Activated naive CD8-positive, alpha-beta T cell treated with anti-CD3 and anti-CD28 coated beads, Interleukin-2, amount 50 U/mL, for 16 hours (primary cell): ENCODE measurements around the gene ZBTB7A.

Experiments
- DNase-seq: peaks from one replicate; pipeline ENCODE4 v3.0.0-alpha.2; 2020; ENCODE audit warnings: low read depth, low spot score

Gene ZBTB7A

DNA sequence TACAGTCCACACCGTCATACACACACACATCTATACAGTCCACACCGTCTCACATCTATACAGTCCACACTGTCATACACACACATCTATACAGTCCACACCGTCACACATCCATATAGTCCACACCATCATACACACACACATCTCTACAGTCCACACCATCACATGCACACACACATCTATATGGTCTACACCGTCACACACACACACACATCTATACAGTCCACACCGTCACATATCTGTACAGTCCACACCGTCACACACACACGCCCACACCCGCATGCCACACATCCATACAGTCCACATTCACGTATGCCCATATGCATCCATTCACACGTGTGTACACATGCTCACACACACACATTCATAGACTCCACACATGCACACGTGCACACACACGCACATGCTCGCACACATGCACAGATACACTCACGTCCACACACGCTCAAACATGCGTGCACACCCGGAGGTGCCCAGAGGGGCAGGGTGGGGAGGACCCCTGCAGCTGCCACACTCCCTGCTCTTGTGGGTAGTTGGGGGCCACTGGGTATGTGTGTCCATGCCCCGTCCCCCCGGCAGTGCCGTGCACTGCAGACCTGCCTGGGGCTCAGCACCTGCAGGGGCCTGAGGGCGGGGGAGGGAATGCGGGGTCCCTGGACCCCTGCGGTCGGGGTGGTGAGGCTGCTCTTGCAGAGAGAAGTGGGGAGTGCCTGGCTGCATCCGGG lies 30.0 kb downstream of the ZBTB7A start:
- no peak for DNase-seq

DNA sequence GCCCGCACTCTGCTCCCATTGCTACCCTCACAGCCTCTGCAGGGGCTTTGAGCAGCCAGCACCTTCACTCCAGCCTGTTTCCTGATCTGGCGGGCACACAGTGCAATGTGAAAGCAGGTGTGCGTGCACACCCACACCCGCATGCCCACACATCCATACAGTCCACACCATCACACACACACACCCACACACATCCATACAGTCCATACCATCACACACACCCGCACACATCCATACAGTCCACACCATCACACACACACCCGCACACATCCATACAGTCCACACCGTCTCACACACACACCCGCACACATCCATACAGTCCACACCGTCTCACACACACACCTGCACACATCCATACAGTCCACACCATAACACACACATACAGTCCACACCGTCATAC lies 31.1 kb downstream of the ZBTB7A start:
- no peak for DNase-seq

DNA sequence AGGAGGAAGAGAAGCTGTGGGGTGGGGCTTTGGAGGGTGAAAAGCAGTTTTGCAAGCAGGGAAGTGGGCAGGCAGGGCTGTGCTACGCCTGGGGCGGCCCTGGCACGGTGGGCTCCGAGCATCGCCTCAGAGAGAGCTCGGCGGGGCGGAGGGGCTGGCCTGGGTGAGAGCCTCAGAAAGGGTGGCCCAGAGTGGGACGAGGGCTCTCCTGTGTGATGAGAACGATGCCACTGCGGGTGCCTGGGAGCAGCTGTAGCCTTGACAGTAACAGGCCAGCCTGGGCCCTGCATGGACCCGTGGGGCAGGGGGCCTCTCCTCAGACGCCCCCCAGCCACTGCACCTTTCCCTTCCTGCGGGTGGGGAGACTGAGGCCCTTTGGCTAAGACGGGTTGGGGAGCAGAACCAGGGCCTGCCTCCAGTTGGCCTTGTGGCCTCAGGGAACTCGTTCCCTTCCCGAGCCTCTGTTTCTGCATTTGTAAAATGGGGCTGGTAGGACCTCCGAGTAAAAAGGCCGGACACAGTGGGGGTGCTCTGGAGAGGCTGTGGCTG lies 31.6 kb downstream of the ZBTB7A start:
- DNase-seq, result no peak

DNA sequence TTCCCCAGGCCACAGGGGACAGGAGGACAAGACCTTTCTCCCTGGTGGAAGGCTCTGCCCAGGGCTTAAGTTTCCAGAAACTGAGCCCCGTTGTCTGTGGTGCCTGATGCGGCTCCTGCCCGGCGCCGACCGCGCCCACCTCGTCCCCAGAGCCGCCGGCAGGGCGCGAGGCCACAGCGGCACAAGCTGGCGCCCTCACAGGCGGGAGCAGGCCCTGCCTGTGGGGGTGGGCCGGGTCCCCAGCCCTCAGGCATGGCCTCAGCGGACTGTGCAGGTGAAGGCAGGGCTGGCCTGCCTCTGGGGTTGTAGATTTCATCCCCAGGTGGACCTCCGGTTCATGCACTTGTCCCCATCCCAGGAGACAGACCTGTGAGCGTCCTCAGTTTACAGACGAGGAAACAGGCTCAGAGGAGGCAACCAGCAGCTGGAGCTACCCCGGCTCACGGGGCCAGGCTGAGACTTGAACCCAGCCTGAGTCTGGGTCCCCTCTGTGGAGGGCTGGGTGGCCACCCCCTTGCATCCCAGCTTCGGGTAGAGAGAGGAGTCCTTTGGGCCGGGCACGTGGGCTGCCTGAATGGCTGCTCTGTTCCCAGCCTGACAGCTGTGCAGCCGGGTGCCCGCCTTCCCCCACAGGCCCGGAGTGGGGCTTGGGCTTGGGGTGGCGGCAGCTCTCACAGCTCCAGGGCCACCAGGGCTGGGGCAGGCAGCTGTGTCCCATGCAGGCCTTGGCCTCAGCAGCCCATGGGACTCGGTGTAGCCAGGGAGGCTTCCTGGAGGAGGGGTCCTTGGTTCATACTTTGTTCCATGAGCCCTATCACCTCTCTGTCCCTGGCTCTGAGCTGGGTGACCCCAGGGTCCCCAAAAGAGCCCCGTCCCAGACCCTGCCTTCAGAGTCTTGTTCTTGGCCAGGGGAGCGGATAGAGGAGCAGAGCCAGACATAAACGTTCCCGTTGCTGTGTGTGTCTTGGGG lies 32.4 kb downstream of the ZBTB7A start:
- no peak for DNase-seq

DNA sequence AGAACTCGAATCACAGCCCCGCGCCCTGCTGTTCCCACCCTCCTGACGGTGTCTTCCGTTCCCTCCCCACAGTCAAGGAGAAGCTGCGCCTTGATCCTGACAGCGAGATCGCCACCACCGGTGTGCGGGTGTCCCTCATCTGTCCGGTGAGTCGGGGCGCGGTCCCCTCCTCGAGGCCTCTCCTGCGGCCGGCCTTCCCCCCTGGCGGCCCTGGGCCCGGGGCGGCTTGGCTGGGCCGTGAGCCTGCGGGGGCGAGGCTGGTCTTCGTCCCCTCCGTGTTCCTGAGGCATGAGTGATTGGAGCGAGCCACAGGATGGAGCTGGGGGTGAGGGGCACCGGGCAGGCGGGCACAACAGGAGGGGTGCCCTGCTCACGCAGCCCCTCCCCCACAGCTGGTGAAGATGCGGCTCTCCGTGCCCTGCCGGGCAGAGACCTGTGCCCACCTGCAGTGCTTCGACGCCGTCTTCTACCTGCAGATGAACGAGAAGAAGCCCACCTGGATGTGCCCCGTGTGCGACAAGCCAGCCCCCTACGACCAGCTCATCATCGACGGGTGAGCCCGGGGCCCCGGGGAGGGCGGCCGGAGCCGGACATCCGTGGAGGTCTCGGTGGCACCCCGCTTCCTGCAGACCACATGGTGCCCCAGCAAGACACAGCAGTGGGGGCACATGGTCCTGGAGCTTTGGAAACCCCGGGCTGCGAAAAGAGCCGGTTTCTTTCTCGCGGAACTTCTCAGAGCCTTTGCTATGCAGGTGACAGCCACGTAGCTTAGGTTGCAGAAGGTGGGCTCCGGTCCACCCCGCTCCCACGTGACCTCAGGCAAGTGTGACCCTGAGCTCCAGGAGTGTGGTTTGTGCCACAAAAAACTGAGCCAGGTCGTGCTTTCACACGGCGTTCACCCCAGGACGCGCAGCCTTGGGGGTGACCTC lies 33.4 kb downstream of the ZBTB7A start:
- no peak for DNase-seq

DNA sequence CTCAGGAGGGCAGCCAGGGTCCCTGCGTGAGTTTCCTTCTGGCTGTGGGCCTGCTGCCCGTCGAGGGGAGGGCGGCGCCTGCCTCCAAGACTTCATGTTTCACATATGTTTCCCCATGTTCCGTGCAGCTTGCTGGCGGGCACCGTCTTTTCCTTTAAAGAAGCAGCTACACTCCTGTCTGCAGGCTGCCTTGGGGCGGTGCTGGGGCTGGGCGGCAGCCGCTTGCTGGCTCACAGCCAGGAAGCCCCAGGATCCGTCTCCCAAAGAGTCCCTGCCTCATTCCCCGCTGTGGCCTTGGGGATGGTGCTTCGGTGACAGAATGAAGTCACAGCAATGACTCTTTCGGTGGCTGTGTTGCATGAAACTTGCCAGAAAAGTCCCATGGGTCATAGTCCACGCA lies 34.3 kb downstream of the ZBTB7A start:
- DNase-seq, result no peak

DNA sequence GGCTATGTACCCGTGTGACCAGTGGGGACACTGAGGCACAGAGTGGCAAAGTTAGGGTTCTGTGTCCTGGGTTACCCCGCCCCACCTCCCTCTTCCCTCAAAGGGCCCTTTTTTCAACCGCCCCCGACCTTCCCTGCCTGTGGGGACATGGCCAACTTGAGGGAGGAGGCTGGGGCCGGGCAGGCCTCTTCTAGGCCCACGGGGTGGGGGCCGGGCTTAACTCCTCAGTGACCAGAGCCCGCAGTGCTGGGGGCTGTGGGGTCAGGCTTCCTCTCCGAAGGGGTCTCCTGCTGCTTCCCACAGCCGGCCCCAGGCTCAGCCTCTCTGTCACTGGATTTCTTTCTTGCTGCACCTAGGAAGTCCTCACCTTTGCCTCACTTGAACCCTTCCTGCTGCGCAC lies 35.3 kb downstream of the ZBTB7A start:
- no peak for DNase-seq

DNA sequence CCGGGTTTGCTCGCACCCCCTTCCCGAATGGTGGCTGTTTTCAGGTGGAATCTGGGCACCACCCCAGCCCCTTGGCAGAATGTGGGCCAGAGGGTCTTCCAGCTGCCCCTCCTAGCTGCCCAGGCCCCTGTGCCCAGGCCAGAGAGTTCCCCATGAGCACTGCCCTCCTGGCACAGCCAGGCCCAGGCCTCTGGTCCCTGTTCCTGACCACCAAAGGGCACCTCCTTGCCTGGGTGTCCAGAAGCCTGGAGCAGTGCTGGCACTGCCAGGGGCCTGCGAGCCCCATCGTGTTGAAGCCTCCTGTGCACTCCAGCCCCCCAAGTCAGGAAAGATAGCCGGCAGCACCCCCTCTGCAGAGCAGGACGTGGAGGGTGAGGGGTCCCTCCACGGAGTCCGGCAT lies 35.7 kb downstream of the ZBTB7A start:
- DNase-seq, result no peak

DNA sequence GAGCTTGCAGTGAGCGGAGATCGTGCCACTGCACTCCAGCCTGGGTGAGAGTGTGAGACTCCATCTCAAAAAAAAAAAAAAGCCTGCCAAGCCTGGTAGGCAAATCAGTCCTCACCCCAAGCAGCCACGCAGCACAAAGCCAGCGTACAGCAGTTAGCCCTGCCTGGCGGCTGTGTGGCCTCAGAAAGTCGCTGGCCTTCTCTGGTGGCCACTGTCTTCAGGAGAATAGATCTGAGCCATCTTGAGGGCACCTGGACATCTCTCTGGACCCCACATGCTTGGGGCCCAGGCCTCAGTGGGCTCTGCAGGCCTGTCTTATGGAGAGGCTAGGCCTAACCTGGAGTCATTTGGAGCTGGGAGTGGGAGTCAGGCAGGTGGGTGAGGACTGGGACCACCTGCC lies 36.1 kb downstream of the ZBTB7A start:
- DNase-seq, result no peak

DNA sequence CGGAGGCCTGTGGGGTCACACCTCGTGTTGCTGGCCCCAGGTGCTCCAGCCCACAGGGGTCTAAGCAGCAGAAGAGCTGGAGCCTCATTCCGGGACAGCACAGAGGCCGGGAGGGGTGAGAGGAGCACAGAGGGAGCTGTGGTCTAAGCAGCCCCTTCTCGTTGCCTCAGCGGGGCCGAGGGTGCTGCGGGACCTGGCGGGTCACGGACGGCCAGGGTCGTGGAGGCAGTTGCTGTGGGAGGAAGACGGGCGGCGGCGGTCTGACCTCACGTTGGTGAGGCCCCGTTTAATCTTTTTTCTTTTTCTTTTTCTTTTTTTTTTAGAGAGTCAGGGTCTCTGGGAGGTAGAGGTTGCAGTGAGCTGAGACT lies 37.5 kb downstream of the ZBTB7A start:
- no peak for DNase-seq

DNA sequence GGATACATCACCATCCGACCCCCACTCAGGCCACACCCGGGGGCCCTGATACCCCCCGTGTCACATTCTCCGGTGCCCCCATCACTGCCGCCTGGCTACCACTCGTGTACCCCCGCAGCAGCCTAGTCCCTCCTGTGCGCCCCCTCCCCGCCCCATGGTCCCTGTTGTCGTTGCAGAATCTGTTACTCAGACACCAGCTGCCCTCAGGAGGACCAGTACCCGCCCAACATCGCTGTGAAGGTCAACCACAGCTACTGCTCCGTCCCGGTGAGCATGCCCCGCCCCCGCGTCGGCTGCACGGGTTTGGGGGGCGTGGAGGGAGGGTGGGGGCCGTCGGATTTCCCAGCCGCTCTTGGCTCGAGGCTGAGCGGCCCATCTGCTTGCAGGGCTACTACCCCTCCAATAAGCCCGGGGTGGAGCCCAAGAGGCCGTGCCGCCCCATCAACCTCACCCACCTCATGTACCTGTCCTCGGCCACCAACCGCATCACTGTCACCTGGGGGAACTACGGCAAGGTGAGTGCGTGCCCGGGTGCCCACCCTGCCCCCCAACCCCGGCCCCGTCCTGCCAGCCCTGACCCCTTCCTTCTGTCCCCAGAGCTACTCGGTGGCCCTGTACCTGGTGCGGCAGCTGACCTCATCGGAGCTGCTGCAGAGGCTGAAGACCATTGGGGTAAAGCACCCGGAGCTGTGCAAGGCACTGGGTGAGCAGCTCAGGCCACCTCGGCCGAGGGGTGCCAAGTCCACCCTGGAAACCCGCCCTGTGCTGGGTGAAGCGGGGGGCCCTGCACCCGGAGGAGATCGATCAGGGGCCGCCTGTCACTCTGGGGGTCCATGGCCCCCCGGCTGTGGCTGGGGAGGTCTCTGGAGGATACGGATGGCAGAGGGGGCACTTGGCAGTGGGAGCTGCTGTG lies 38.1 kb downstream of the ZBTB7A start:
- no peak for DNase-seq

DNA sequence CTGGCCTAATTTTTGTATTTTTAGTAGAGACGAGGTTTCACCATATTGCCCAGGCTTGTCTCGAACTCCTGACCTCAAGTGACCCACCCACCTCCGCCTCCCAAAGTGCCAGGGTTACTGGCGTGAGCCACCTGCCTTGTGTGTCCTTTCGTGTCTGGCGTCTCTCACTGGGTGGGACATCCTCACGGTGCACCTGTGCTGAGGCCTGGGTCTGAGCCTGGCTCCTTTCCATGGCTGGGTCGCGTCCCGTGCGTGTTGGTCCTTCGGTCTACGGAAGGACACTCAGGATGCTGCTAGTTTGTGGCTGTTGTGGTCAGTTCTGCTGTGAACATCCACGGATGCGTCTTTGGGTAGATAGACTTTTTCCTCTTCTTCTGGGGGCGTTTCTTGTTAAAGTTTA lies 39.6 kb downstream of the ZBTB7A start:
- no peak for DNase-seq

DNA sequence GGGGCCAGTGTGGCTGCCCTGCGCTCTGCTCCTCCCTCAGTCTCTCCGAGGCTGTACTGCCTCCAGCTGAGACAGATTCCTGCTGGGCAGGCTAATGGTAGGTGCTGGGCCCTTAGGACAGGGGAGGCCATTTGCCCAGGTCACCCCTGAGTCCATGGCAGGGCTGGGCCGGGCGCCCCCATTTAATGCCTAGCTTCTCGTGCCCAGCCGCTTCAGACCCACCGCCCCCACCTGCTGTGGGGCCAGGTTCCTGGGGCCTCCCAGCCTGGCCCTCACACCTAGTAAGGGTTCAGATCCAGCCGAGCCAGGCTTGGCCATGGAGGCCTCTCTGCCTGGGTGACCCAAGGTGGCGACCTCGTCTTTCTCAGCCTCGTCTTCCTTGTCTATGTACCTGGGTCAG lies 41.4 kb downstream of the ZBTB7A start:
- no peak for DNase-seq

DNA sequence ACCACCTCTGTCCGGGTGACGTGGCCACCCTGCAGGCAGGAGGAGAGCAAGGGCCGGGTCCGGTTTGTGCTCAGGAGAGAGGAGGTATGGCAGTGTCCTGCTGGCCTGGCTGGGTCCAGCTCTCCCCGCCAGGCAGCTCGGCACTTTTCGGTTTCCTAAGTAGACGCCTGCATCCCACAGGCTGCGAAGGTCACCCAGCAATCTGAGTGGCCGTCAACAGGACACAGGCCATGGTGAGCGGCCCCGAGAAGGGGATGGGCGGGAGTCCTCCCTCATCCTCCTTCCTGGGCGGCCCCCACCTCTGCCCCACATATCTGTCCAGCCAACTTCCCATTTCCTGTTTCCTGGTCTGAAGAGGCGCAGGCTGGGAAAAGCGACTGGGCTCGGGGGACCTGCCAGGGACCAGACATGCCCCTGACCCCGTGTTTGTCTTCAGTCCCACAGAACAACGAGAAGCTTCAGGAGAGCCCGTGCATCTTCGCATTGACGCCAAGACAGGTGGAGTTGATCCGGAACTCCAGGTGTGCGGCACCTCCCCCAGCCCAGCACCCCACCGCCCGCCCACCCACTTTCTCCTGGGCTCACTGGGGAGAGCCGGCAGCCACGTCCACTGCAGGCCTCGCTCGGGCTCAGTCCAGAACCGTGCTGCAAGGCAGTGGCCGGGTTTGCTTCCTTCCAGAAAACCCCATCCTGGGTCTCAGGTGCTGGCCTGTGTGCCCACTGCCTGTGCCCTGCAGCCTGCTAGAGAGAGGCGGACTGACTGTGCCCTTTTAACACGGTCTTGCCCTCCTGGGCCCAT lies 42.9 kb downstream of the ZBTB7A start:
- no peak for DNase-seq

DNA sequence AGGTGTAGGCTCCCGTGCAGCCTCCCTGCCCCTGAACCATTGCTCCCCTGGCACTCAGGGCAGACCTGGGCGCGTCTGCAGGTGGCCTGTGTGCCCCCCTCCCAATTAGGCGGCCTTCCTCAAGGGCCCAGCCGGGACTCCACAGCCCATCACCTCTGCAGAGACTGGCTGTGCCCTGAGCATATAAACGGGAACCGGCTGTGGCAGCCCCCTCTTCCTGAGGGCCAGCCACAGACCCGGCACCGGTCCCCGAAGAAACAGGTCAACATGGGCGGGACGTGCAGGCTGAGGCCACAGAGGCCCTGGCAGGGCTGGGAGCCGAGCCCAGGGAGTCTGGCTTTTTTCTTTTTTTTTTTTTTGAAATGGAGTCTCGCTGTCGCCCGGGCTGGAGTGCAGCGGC lies 47.1 kb downstream of the ZBTB7A start:
- no peak for DNase-seq

DNA sequence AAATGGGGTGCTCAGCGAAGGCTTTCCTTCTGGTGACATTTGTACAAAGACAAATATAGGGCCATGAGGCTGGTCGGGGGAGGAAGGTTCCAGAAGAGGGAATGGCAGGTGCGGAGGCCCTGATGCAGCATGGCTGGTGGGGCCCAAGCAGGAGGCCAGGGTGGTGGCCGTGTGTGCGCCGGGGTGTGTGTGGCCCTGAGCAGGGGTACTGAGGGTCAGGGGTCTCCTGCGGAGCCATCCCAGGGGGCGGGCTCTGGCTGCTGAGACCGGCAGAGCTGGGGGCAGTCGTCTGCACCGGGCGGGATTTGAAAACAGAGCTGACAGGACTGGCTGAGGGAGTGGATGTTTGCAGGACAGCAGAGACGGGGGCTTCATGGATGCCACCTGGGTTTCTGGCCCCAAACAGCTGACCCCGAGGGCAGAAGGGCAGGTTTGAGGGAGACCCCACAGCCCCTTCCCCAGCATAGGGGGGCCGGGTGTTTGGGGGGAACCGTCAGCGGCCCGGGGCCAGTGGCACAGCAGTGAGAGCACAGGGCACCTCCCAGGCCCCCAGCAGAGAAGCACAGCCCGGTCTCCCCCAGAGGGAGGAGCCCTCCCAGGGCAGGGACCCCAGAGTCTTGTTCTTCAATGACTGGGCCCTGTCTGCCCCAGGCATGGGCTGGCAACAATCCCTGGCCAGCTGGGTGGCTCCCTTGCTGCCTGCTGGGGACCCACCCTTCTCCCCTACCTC lies 47.8 kb downstream of the ZBTB7A start:
- DNase-seq, result no peak

DNA sequence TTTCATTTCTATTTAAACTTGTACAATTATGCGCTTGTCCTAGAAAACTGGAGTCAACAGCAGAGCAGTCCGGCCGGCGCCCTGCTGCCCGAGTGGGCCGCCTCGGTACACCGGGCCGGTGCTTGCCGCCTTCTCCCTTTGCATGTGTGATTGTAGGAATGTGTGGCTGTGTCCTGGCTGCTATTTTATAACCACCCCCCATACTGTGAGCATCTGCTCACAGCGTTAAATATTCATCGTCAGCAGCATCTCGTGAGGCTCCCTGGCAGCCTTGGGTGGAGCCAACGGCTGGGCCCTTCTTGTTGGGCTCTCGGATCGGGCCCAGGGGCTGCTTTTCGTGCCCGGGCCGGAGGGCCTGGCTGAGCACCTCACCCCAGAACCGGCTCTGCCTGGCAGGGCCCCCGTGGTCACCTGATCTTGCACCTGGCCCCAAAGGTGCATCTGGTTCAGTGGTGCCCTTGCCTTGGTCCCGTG lies 48.5 kb downstream of the ZBTB7A start:
- no peak for DNase-seq

DNA sequence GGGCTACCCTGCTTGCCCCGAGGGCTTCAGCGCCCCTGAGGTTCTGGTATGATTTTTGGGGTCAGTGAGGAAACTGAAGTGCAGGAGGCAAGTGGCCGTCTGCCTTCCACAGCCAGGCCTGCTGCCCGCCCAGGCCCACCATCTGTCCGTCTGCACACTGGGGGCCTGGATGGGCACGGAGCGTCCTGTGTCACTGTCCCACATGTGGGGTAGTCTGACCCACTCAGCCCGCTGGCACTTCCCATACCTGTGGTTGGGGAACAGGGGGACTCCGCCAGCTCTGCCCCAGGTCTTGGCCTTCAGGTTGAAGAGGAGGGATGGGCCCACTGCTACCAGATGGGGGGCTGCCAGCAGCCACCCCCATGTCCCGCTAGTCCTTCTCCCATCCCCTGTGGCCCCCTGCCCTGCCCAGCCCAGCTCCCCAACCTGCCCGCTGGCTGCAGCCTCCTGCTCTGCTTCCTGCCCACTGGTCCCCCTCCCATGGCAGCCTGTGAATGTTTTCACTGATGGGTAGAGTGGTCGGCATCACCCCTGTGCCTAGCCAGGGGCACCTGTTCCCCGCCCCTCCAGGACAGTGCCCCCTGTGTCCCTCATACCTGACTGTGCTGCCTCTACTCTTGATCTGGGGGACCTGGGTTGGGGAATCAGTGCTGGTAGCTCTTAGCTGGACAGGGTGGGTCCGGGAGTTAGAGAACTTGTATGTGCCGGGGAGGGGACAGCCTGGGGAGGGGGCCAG lies 49.6 kb downstream of the ZBTB7A start:
- no peak for DNase-seq
